ENCODE data around the gene FILIP1L. TPM values are rescaled to one million over a fixed set of nuclear protein-coding genes. Genes with fewer than 3 reads are reported as not detected.
A peak's percentile ranks its signal among the peaks of the same experiment; 100 is the strongest.

Gene FILIP1L
- total RNA-seq, 1 donor from 2014 or later, result 41.5 TPM

- H3K27ac ChIP-seq, result peak overlapping the region; percentile 31
- H3K36me3 ChIP-seq, result no peaks in the 10 kb centered on the region
- intact Hi-C loops (cut with DNase I), result loop anchor here (10.0 kb wide), 2 partner anchors 66 to 104 kb away; no protein-coding TSS in a partner anchor
- TF ChIP-seq POLR2A (IDR thresholded peaks at IDR 0.05) (no peak), CTCF (IDR thresholded peaks at IDR 0.05) (no peak), POLR2AphosphoS5 (IDR thresholded peaks at IDR 0.05; ENCODE audit: insufficient read depth in 1 of 2, low read depth in 1 of 2) (no peak)
- H3K4me1 ChIP-seq, result peaks cover 50% of the 10 kb centered on the region
- no peaks in the 10 kb centered on the region for H3K9me3 ChIP-seq
- DNase-seq (ENCODE audit: extremely low spot score in 2 of 2), result no peak
- H3K27me3 ChIP-seq, result no peaks in the 10 kb centered on the region
- no peak overlapping the region for H3K4me3 ChIP-seq
Measured at GRCh38 chr3:99940350-99940749, 174.0 kb downstream of the FILIP1L start.

- intact Hi-C loops (cut with DNase I), result loop anchor here (10.0 kb wide), 2 partner anchors 65 to 105 kb away; no protein-coding TSS in a partner anchor
Measured at GRCh38 chr3:99939876-99940275, 174.4 kb downstream of the FILIP1L start.

GRCh38 chr3:99938270-99938911 is 175.9 kb downstream of the FILIP1L start:
- H3K27ac ChIP-seq, result peak overlapping the region; percentile 31
- no peak overlapping the region for H3K4me3 ChIP-seq
- no peaks in the 10 kb centered on the region for H3K27me3 ChIP-seq
- peaks cover 40% of the 10 kb centered on the region for H3K4me1 ChIP-seq
- intact Hi-C loops (cut with DNase I), result no loop called here
- H3K36me3 ChIP-seq, result no peaks in the 10 kb centered on the region
- DNase-seq (ENCODE audit: extremely low spot score in 2 of 2), result no peak
- no peak for TF ChIP-seq POLR2A (IDR thresholded peaks at IDR 0.05)
- no peak for TF ChIP-seq CTCF (IDR thresholded peaks at IDR 0.05)
- TF ChIP-seq POLR2AphosphoS5 (IDR thresholded peaks at IDR 0.05; ENCODE audit: insufficient read depth in 1 of 2, low read depth in 1 of 2), result no peak
- no peaks in the 10 kb centered on the region for H3K9me3 ChIP-seq

More at GRCh38 chr3:99939876-99940275, 174.4 kb downstream of the FILIP1L start:
- Histone ChIP-seq H3K27me3 (no peaks in the 10 kb centered on the region), H3K9me3 (no peaks in the 10 kb centered on the region), H3K4me1 (peaks cover 50% of the 10 kb centered on the region), H3K4me3 (no peak overlapping the region), H3K27ac (peak overlapping the region; percentile 34), H3K36me3 (no peaks in the 10 kb centered on the region)
- no peak for TF ChIP-seq POLR2A (IDR thresholded peaks at IDR 0.05)
- TF ChIP-seq CTCF (IDR thresholded peaks at IDR 0.05), result no peak
- TF ChIP-seq POLR2AphosphoS5 (IDR thresholded peaks at IDR 0.05; ENCODE audit: insufficient read depth in 1 of 2, low read depth in 1 of 2), result no peak
- DNase-seq (ENCODE audit: extremely low spot score in 2 of 2), result no peak

GRCh38 chr3:99934975-99935797 is 179.1 kb downstream of the FILIP1L start:
- Histone ChIP-seq H3K27ac (no peak overlapping the region), H3K27me3 (no peaks in the 10 kb centered on the region), H3K4me3 (no peak overlapping the region), H3K36me3 (no peaks in the 10 kb centered on the region), H3K4me1 (peaks cover 50% of the 10 kb centered on the region), H3K9me3 (no peaks in the 10 kb centered on the region)
- peak in 1 of 2 donors; percentile 74 for TF ChIP-seq POLR2AphosphoS5 (IDR thresholded peaks at IDR 0.05; ENCODE audit: insufficient read depth in 1 of 2, low read depth in 1 of 2)
- no peak for TF ChIP-seq POLR2A (IDR thresholded peaks at IDR 0.05)
- no peak for TF ChIP-seq CTCF (IDR thresholded peaks at IDR 0.05)
- intact Hi-C loops (cut with DNase I), result no loop called here
- no peak for DNase-seq (ENCODE audit: extremely low spot score in 2 of 2)

All from vagina (tissue), 2 donors.